Measurements from ENCODE around the gene VIPR1. TPM values are rescaled to one million over a fixed set of nuclear protein-coding genes. Genes with fewer than 3 reads are reported as not detected.
"Not testable (repeated sequence)": the region's sequence is repeated elsewhere in the genome, so short reads cannot be mapped to it uniquely, and the experiment has no call there.

The VIPR1 gene
- total RNA-seq, 1 experiment from 2014 or later = not detected

DNA sequence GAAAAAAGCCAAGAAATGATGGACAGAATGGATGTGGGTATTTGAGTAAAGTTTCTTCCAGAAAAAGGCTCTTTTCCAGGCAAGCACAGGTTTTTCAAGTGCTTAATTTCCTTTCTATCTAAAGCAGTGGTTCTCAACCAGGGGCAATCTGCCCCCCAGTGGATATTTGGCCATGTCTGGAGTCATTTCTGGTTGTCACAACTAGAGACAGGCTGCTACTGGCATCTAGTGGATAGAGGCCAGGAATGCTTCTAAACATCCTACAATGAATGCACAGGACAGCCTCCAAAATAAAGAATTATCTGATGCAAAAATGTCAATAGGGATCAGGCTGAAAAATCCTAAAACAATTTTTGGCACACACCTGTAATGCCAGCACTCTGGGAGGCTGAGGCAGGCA, 55.4 kb downstream of the VIPR1 start:
- no peak for DNase-seq (ENCODE audit: extremely low read depth, low read depth)

DNA sequence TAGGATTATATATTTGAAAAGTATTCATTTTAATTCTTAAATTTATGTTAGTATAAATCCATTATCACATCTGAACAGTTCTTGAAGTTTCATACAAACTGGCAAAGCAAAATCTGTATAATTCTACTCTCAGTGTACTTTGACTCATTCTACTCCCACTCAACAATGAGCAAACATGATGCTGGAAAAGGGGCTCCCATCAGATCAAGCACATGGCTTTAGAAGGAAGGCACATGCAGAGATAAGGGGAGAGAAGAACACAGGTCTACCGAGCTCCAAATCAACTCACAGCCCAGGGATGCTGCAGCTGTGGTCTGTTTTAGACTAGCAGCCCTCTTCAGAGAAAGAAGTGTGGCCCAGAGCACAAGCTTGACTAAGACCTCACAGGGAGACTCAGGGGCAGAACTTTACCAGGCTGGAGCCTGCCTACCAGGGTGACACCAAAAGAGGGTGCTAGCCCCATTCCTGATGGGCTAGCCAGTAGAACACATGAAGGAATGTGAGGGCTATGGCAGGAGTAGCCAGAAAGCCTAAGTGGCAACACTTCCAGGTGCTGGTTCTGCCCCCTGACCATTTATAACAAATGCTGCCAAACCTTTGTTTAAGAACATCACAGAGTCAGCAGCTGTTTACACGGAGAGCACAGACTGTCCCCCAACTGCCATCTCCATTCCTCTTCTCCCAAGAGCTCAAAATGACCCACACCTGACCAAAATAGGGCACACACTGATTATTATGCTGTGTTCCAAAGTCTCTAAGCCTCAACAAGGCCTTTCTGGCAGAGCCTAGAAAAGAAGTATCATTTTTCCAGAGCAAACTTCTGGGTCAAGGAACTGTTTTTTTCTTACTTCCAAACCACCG, 59.8 kb downstream of the VIPR1 start:
- no peak for DNase-seq (ENCODE audit: extremely low read depth, low read depth)

GRCh38 chr3:42569593-42570142, 67.2 kb downstream of the VIPR1 start:
- DNase-seq (ENCODE audit: extremely low read depth, low read depth) = no peak

DNA sequence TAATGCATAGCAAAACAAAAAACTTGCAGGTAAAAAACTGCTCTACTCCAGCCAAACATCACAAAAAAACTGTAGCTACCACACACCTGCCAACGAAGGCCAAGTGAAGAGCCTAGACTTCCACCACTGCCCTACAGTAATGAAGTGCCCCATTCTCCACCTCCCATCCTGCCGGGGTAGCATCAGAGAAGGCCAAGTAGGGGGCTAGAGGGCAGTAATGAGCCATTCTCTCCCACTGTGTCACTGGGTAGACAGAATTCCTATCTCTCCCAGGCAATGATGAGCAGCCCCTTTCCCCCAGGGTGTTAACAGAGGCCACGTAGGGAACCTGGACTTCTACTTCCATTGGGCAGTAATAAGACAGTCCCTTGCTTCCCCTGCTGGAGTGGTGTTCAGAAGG, 69.8 kb downstream of the VIPR1 start:
- peak; percentile 48 for DNase-seq (ENCODE audit: extremely low read depth, low read depth)

- no peak for DNase-seq (ENCODE audit: extremely low read depth, low read depth)
Observed at GRCh38 chr3:42575137-42575741, 72.8 kb downstream of the VIPR1 start.

DNA sequence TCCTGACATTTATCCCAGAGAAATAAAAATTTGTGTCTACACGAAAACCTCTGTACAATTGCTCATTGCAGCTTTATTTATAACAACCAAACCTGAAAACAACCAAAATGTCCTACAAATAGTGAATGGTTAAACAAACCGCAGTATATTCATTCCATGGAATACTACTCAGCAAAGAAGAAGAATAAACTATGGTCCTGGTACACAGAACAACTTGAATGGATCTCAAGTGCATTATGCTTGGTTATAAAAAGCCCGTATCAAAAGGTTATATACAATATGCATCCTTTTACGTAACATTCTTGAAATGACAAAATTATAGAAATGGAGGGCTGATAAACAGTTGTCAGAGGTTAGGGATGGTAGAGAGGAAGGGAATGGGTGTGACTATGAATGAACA, 75.6 kb downstream of the VIPR1 start:
- DNase-seq (ENCODE audit: extremely low read depth, low read depth) = no peak

GRCh38 chr3:42579346-42579745, 76.9 kb downstream of the VIPR1 start:
- not testable (repeated sequence) for DNase-seq (ENCODE audit: extremely low read depth, low read depth)

GRCh38 chr3:42581400-42581708, 78.9 kb downstream of the VIPR1 start:
- no peak for DNase-seq (ENCODE audit: extremely low read depth, low read depth)

- peak; percentile 87 for DNase-seq (ENCODE audit: extremely low read depth, low read depth)
Observed at GRCh38 chr3:42581709-42582473, 79.4 kb downstream of the VIPR1 start, which contains the start of gene SEC22C. SEC22C (minus strand) TSS chr3:42581967; CDS start chr3:42569046, 12,921 bp downstream.

DNA sequence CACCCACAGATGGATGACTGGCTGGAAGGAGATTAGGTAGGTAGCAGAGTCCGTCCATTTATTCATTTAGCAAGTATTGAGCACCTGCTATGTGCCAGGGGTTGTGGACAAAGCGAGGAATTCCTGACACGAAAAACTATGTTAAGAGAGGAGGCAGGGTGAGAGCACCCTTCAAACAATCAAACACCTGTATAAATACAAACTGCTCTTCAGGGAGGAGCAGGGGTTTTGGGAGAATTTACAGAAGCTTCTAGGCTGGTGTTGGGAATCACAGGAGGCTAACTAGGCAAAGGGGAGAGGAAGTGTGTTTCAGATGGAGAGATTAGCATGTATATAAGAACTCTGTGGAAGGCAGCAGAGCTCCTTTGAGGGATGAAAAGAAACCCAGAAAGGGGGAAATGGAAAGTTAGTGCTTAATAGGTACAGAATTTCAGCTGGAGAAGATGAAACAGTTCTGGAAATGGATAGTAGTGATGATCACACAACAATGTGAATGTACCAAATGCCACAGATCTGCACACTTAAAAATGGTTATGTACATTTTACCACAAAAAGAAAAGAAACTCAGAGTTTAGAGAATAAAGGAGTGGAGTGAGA, 80.1 kb downstream of the VIPR1 start:
- DNase-seq (ENCODE audit: extremely low read depth, low read depth) = no peak

Small RNAs within 50 kb of the gene (small RNA-seq; reads per million reads assigned to genes)
- 0 reads per million in 2 experiments for gene AC092047.1

Other genes starting within 250 kb of the VIPR1 start
- not detected in 2 replicates for gene CCK, start 236.5 kb upstream of the VIPR1 start, total RNA-seq (2014; rRNA removed; shearing (Covaris generic))
- gene LYZL4, start 92.0 kb upstream of the VIPR1 start, total RNA-seq (2014; rRNA removed; shearing (Covaris generic)) = not detected in 2 replicates
- 46.7 and 57.2 TPM in 2 replicates for gene SEC22C, start 79.3 kb downstream of the VIPR1 start, total RNA-seq (2014; rRNA removed; shearing (Covaris generic))
- 19.5 and 21.4 TPM in 2 replicates for gene SS18L2, start 88.2 kb downstream of the VIPR1 start, total RNA-seq (2014; rRNA removed; shearing (Covaris generic))
- 18.9 and 26.9 TPM in 2 replicates for gene NKTR, start 98.0 kb downstream of the VIPR1 start, total RNA-seq (2014; rRNA removed; shearing (Covaris generic))
- gene ZBTB47, start 151.1 kb downstream of the VIPR1 start, total RNA-seq (2014; rRNA removed; shearing (Covaris generic)) = 1.5 TPM in 2 replicates
- gene KLHL40, start 182.9 kb downstream of the VIPR1 start, total RNA-seq (2014; rRNA removed; shearing (Covaris generic)) = not detected in 2 replicates
- not detected in 2 replicates for gene HHATL, start 200.2 kb downstream of the VIPR1 start, total RNA-seq (2014; rRNA removed; shearing (Covaris generic))